Stimulated activated CD4-positive, alpha-beta T cell treated with anti-CD3 and anti-CD28 coated beads, Interleukin-15, amount 100 ng/mL, for 1 hour (primary cell): Measurements from ENCODE around the gene SMCO4.
"Not testable (repeated sequence)": the region's sequence is repeated elsewhere in the genome, so short reads cannot be mapped to it uniquely, and the experiment has no call there.

Experiments
- DNase-seq, 2 donors: peaks; one replicate each; pipeline ENCODE4 v3.0.0-alpha.2; 2020; ENCODE audit warnings: low read depth in 1 of 2, low spot score in 1 of 2

SMCO4 gene

DNA sequence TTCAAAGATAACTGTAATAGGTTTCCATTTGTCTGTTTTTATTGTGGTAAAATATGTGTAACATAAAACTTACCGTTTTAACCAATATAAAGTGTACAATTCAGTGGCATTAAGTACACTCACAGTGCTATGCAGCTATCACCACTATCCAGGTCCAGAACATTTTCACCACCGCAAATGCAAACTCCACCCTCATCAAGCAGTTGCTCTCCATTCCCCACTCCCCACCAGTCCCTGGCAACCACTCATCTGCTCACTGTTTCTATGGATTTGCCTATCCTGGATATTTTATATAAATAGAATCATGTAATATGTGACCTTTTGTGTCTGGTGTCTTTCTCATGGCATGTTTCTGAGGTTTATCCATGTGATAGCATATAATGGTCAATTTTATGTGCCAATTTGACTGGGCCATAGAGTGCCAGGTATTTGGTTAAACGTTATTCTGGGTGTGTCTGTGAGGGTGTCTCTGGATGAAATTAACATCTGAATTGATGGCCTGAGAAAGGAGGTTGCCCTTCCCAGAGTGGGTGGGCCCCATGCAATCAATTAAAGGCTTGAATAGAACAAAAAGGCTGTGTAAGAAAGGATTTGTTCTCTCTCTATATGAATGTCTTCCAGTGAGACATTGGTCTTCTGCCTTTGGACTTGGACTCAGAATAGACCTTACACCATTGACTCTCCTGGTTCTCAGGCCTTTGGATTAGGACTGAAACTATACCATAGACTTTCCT lies 17.2 kb upstream of the SMCO4 start:
- DNase-seq: no peak

DNA sequence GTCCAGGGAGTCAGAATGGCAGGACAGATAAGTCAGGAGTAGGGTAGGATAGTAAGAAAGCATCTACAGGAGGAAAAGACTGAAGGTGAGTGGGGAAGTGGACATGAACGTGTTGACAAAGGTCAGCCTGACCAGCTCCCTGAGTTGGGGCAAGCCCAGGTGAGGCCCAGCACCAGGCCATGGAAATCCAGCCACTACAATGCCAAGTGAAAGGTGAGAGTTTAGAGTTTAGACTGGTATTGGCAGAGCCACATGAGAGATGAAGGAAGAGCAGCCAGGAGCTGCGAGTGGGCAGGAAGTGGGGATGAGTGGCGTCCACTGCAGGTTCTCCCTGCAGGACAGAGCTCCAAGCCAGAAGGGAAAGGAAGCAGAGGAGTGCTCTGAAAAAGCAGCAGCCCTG lies 16.5 kb upstream of the SMCO4 start:
- DNase-seq: no peak

DNA sequence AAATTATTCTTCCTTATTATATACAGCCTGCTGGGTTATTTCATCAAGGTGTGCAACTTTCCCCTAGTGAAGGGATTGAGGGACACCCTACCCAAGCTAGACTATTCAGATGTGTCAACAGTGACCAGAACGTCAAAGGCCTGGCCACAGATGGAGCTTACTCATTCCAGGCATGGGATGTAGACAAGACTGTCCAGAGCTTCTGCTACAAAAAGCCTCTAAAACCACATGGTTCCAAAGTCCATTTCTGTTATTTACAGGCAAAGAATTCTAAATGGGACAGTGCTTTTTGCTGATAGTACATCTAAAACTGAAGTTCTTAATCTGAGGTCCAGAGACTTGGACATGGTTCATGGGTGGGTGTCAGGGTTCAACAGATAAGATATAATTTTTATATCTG lies 9.7 kb upstream of the SMCO4 start:
- DNase-seq: no peak

DNA sequence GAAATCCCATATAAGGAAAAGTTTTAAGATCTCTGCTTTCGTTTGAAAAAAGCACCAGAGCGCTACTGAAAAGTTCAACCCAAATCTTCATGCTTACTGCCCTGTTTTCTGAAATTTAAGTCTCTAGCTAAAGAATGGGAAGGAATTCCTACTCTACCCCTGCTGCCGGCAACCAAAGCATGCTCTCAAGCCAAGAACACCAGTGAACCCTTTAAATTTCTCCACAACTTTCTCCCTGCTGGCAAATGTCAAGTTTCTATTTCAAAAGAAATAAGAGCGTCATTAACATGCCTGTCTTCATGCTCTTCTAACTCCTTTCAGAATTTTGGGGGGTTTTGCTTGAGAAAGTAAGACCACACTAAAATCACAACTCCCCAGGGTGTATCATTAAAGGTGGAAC lies 6.8 kb upstream of the SMCO4 start:
- DNase-seq: no peak

DNA sequence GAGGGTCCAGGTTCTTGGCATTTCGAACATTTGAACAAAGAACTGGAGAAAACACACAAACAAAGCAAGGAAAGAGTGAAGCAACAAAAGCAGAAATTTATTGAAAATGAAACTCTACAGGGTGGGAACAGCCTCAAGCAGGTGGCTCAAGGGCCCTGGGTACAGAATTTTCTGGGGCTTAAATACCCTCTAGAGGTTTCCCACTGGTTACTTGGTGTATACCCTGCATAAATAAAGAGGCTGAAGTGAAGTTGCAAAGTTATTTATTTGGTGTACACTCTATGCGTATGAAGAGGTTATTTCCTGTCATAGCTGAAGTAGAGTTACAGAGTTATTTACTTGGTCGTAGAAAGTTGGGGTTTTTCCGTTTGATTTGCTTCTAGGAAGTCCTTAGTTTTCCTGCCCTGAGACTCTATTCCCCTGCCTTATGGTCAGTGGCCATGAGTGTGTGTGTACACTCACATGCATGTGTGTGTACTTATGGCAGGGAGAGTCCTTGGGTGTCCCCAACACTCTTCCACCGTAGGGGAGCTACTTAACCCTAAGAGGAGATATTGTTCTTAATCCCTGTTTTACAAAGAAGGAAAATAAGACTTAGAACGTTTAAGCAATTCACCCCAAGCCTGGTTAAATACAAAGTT lies 5.6 kb upstream of the SMCO4 start:
- no peak for DNase-seq

DNA sequence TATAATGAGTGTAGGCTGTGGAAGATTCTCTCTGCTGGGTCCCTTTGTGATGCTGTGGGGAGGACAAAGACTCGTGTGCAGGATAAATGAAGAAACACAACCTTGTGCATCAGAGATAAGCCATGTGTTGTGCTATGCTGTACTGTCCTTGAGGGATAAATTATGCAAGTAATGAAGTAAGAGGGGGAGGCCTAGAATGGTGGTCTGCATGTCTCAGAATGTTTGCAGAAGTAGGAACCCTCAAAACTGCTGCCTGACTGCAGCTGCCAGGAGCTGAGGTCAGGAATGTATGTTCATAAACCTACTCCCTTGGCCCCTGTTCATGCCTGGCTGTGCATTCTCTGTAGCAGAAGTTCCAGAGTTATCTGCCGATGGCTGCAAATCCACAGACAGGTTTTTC lies 4.6 kb upstream of the SMCO4 start:
- no peak for DNase-seq

DNA sequence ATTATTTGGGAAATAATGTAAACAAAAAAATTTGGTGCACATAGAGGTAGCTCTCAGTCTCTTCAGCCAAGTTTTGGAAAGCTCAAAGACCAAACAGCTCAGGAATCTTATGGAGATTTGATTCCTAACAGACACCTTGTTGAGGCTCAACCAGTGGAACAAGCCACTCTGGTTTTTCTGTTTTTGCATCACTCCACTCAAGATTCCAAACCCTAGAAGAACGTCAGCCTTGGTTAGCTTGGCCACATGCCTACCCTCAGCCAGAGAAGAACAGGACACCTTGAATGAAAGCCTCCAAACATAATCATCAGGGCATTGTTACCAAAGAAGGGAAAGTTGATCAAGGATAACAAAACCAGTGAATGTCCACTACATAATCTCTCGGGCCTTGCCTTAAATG lies 3.8 kb upstream of the SMCO4 start:
- no peak for DNase-seq

DNA sequence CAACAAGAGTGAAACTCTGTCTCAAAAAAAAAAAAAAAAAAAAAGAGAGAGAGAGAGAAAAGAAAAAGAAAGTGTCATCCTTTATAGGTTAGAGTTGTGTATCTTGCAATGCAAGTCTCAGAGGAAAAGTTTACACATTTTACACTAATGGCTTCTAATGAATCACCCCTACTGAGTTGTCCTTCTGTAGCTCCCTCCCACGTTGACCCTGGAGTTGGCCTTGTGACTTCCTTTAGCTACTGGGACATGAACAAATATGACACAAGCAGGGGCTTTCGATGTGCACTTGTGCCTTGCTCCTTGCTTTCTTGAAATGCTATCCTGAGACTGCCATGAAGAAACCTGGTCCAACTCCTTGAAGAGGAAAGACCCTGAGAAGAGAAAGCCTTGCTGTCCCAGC lies 2.4 kb upstream of the SMCO4 start:
- DNase-seq: no peak

DNA sequence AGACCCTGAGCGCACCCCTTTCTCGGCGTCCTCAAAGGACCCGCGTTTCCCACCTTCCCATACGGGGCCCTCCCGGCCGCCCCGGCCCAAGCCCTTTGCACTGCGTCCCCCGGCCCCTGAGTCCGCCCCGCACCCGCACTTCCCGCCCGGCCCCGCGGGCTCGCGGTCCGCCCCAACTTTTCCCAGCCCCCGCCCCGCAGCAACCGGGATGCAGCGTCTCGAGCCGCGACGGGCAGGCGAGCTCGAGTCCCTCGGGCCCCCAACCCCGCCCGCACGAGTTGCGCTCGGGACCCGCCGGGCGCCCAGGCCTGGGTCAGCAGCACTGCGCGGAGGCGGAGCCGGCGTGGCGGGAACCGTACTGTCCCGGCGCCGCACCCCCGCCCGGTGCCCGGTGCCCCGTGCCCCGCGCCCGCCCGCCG lies 371 bp downstream of the SMCO4 start:
- DNase-seq: no peak

DNA sequence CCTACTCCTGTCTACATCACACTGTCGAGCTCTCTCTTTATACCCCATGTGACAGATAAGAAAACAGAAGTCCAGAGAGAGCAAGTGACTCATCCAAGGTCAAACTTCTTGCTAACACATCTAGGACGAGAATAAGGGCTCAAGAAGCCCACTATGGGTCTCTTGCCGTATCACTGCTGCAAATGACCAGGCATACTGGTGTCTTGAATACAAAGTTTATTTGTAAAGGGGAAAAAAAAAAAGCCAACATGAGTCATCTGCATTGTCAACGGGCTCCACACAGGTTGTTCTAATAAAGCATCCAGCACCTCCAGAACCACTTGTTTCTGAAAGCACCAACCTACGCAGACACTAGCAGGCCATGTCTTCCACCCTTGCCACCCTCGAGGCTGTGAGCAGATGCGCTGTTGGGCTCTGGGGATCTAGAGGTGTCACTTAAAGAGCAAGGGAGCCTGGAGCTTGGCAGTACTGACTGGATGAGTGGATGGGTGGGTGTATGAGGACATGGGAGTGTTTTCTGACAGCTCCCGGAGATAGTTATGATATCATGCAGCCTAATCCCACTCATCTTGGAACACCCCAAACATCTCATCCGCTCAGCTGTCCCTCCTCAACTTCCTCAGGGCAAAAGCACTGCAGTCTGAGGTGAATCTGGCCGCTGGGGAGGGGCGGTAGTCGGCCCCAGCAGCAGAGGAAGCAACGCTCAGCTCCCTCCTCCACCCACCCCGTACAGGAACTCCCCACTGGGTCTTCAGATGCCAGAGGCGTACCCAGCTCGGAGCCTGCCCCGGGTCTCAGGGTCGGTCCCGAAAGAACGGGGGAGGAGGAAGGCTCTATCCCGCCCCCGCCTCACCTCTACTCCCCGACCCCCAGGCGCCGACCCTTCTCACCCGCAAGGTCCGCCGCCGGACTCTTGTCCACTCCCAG lies 1.0 kb downstream of the SMCO4 start:
- no peak for DNase-seq

DNA sequence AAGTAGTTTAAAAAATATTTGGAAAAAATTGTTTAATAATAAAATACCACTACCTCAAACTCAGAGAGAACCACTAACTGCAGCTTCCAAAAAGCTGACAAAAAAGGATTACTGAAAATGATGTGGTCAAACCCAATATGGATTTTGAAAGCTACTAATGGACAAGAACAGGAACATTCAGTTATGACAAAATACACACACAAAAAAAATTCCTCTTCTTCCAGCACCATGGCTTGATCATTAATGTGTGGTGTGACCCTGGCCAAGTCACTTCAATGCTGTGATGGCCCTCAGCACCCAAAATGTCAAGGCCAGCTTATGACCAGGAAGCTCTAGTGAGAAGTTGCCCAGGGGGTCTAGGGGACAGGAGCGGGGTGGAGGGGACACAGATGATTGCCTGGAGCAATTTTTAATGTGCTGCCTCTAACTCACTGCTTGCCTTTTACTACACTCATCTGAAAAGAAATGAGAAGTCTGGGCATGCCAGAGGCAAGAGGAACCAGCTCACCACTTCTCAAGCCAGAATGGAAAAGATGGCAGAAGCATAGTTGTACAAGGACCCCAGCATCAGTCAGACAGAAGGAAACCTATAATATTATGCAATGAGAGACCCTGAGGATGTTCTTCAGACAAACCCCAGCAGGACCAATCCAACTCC lies 2.2 kb downstream of the SMCO4 start:
- DNase-seq: no peak

DNA sequence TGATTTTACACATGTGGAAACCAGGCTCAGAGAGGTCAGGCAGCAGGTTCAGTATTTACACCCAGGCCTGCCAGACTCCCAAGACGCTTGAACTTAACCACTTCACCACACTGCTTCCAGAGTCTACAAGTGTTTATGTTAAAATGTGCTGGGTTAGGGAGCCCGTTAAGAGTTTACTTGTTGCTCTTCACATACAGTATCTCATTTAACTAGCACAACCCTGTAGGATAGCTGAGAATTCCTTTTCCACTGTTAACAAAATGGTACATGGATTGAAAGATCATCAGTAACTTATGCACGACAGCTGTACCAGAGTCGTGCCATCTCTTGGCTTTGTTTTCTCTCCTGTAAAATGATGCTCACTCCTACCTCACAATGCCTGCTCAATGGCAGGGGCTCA lies 2.9 kb downstream of the SMCO4 start:
- DNase-seq: no peak

DNA sequence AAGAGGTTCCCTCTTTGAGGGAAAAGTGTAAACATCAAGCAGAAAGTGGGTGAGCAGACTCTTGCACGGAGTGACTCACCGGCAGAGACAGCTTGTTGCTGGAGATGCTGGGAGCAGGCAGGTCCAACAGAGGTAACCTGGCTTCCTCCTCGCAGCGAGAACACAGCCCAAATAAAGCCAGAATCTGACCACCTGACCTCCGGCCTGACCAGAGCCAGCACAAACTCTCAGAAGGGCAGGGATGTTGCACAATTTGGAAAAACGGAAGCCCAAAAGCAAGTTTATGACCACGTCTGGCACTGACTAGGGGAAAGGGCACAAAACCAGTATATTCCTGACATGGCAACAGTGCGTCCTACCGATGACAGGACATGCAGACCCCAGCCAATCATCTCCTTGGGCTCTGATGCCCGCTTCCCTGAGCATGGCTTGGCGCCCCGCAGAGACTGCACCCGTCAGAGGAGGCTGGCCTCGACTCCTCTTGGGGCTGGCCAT lies 5.4 kb downstream of the SMCO4 start:
- no peak for DNase-seq

DNA sequence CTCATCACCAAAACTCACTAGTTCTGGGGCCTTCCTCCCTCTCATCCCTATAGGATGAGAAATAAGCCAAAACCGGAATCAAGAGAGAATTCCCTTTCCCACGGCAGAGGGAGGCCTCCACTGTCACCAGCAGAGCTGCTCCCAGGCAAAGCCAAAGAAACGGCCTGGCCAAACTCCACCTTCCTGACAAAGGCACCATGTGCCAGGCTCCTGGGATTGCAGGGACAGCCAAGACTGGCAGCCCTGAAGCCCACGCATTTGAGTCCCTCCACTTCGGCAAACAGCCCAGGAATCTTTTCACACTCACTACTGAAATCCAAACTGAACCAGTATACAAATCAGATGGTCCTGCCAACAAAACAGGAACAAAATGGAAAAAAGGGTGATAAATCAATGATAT lies 6.1 kb downstream of the SMCO4 start:
- no peak for DNase-seq

DNA sequence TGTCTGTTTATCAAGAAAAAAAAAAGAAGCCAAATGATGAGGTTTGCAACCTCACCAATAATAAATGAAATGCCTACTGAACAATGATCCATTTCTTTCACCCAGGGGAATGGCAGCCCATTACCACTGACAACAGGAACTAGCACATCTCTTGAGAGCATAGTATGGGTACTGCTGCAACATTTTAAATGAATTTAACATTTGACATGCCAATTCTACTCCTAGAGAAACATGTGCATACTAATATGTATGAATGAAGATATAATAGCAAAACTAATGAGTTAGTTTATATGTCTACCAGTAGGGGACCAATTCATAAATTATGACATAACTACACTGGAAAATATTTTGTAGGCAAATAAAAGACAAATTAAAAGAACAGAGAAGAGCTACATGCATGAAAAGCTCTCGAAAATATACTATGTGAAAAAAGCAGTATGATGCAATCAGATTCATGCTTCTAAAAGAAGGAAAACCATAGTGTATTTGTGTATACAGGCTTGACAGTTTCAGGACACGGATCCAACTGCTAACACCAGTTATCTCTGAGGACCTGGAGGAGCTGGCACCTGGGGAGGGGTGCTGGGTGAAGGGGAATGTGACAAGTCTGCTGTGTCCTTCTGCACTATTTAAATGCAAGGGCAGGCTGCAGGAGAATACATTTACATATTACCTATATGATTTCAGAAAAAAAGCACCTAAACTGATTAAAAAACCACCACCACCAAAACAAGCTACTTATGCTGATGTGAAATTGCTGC lies 6.9 kb downstream of the SMCO4 start:
- no peak for DNase-seq

DNA sequence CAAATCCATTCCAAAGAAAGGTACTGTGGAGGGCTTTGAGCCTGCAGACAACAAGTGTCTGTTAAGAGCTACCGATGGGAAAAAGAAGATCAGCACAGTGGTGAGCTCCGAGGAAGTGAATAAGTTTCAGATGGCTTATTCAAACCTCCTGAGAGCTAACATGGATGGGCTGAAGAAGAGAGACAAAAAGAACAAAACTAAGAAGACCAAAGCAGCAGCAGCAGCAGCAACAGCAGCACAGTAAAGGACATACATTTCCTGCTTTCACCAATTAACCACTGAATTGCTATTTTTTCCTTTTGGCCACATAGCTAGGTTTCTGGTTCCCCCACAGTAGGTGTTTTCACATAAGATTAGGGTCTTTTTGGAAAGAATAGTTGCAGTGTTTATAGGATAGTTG lies 7.6 kb downstream of the SMCO4 start:
- DNase-seq: not testable (repeated sequence)

DNA sequence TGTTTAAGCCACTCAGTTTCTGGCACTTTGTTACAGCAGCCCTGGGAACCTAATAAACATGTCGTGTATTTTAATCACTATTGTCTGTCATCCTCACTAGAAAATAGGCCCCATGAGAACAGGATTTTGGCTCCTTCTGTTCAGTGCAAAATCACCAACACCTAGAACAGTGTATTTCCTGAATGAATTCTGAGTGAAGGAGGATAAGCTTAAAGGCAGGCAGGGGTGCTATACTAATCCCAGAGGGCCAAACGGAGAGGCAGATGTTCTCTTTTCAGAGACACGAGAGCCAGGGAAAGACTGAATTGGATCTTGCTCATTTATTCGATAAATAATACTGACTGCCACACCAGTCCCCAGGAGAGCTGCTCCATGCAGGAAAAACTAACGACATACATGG lies 10.4 kb downstream of the SMCO4 start:
- DNase-seq: no peak

DNA sequence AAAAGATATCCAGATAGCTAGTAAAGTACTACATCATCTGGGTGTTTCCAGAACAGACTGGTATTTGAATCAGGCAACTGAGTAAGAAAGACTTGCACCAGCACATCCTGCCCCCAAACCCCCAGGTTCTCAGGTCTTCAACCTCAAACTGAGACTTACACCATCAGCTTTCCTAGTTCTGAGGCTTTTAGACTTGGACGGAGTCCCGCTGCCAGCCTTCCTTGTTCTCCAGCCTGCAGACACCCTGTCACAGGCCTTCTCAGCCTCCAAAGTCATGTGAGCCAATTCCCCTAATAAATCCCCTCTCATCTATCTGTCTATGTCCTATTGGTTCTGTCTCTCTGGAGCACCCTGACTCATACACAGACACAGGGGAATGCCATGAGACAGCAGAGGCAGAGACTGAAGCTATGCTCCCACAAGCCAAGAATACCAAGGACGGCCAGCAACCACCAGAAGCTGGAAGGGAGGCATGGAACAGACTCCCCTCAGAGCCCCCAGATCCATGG lies 10.9 kb downstream of the SMCO4 start:
- DNase-seq: no peak

DNA sequence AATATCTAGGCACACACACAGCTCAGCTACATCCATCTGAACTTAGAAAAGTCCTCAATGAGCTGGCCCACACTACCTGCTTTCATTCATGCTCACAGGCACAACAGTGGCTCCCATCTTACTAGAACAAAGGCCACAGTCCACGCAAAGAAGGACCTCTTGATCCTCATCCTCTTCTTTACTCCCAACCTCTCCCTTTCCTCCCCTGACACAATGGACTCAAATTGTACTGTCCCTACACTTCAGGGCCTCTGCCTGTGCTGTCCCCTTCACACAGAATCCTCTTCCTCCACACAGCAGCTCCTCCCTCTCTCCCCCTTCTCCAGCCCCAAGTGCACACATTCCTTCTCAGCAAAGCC lies 12.7 kb downstream of the SMCO4 start:
- no peak for DNase-seq

DNA sequence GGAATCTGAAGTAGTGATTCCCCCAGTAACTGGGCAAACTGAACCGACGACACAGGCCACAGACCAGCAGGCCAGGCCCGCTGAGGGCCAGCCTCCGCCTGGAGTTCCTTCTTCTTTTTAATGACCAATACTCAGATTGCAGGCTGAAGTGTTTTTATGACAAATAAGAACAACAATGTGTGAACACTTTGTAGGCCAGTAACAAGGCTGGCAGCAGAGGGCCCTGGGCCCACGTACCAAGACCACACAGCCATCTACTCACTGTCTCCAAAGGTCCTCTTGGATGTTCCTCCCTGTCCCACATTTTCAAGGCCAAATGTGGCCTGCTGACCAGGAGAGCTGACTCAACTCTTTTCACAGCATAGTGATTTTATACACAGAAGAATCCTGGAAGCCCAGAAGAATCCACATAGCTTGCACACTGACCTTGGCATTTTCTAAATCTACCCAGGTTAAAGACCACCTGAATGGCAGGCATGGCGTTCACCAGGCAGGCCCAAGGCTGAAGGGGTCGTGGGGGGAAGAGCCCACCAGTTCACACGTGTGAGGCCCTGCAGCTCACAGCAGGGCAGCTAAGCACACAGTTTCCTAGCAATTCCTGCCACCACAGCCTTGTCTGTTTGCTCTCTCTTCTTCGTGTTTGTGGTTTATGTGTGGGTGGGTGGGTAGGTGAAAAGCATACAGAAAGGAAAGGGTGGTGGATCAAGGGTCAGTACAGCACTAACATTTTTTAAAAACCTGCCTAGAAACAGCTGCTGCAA lies 13.3 kb downstream of the SMCO4 start:
- DNase-seq: no peak
